Measurements from ENCODE around the gene TMEM191C. TPM values are rescaled to one million over a fixed set of nuclear protein-coding genes. Genes with fewer than 3 reads are reported as not detected.
A peak's percentile ranks its signal among the peaks of the same experiment; 100 is the strongest.

TMEM191C gene
- total RNA-seq, 1 donor from 2014 or later = 5.1 TPM

- peaks cover 3% of the 10 kb centered on the region for H3K36me3 Mint-ChIP-seq (ENCODE audit: insufficient read depth)
- no peak for DNase-seq (ENCODE audit: low spot score, unreplicated experiment)
- no peak for TF ChIP-seq CTCF (IDR thresholded peaks at IDR 0.05; ENCODE audit: unreplicated experiment)
- no peaks in the 10 kb centered on the region for H3K4me1 Mint-ChIP-seq (ENCODE audit: low read depth)
- no peaks in the 10 kb centered on the region for H3K27me3 Mint-ChIP-seq
- H3K4me3 Mint-ChIP-seq (ENCODE audit: low read depth) = no peak overlapping the region
- H3K27ac Mint-ChIP-seq = no peak overlapping the region
- H3K9me3 Mint-ChIP-seq (ENCODE audit: low read depth) = no peaks in the 10 kb centered on the region
Measured at GRCh38 chr22:21446128-21446826, 20.9 kb upstream of the TMEM191C start.

GRCh38 chr22:21446827-21447690, 20.1 kb upstream of the TMEM191C start:
- Mint-ChIP-seq H3K27me3 (no peaks in the 10 kb centered on the region), H3K9me3 (ENCODE audit: low read depth) (no peaks in the 10 kb centered on the region), H3K36me3 (ENCODE audit: insufficient read depth) (peaks cover 3% of the 10 kb centered on the region), H3K27ac (no peak overlapping the region), H3K4me1 (ENCODE audit: low read depth) (no peaks in the 10 kb centered on the region), H3K4me3 (ENCODE audit: low read depth) (no peak overlapping the region)
- no peak for TF ChIP-seq CTCF (IDR thresholded peaks at IDR 0.05; ENCODE audit: unreplicated experiment)
- no peak for DNase-seq (ENCODE audit: low spot score, unreplicated experiment)

GRCh38 chr22:21447694-21448402, 19.3 kb upstream of the TMEM191C start:
- Mint-ChIP-seq H3K27ac (no peak overlapping the region), H3K4me3 (ENCODE audit: low read depth) (no peak overlapping the region)
- TF ChIP-seq CTCF (IDR thresholded peaks at IDR 0.05; ENCODE audit: unreplicated experiment) = peak; percentile 7

GRCh38 chr22:21448627-21449416, 18.4 kb upstream of the TMEM191C start:
- Mint-ChIP-seq H3K27ac (peak overlapping the region; percentile 84), H3K4me1 (ENCODE audit: low read depth) (no peaks in the 10 kb centered on the region), H3K36me3 (ENCODE audit: insufficient read depth) (peaks cover 3% of the 10 kb centered on the region), H3K9me3 (ENCODE audit: low read depth) (no peaks in the 10 kb centered on the region), H3K27me3 (no peaks in the 10 kb centered on the region), H3K4me3 (ENCODE audit: low read depth) (no peak overlapping the region)
- no peak for TF ChIP-seq CTCF (IDR thresholded peaks at IDR 0.05; ENCODE audit: unreplicated experiment)
- no peak for DNase-seq (ENCODE audit: low spot score, unreplicated experiment)

More at GRCh38 chr22:21447694-21448402, 19.3 kb upstream of the TMEM191C start:
- H3K9me3 Mint-ChIP-seq (ENCODE audit: low read depth) = no peaks in the 10 kb centered on the region
- DNase-seq (ENCODE audit: low spot score, unreplicated experiment) = no peak
- no peaks in the 10 kb centered on the region for H3K4me1 Mint-ChIP-seq (ENCODE audit: low read depth)
- H3K36me3 Mint-ChIP-seq (ENCODE audit: insufficient read depth) = peaks cover 3% of the 10 kb centered on the region
- H3K27me3 Mint-ChIP-seq = no peaks in the 10 kb centered on the region
